Cerebellar cortex (tissue), 1 donor: ENCODE data around the gene CLEC10A.
"Not testable (repeated sequence)": the region's sequence is repeated elsewhere in the genome, so short reads cannot be mapped to it uniquely, and the experiment has no call there.

Experiments
- DNase-seq: peaks from one replicate; pipeline ENCODE4 v3.0.0-alpha.2; 2015; ENCODE audit warnings: low spot score

The CLEC10A gene

DNA sequence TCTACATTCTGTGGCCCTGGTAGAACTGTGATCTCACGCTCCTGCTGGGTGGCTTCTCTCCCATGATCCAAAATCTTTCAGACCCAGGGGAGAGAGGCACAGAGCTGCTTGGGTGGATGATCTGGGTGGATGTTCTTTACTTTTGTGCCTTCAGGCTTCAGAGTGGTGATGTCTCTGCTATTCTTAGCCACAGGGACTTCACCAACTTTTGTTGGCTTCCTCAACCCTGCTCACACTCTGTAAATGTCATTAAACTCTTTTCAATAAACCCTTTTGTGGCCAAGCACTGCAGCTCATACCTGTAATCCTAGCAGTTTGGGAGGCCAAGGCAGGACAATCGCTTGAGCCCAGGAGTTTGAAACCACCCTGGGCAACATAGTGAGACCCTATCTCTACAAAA lies 7.6 kb downstream of the CLEC10A start:
- no peak for DNase-seq

DNA sequence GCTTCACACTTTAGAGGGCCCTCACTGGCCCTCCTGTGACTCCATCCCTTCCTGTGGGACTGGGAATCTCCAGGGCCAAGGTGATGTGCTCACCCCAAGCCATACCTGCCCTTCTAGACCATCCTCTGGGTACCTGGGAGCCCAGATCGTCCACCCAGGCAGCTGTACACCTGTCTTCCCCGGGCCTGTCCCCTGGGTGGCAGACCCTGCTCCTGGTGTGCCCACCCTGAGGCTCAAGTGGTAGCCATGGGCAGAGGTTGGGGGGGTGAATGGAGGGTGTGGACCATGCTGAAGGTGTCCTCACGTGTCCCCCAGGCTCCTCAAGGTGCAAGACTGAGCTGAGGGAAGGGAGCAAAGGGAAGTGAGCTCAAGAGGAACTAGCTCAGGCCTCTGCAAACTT lies 9.3 kb downstream of the CLEC10A start:
- no peak for DNase-seq

GRCh38 chr17:7068268-7068667 lies 11.8 kb downstream of the CLEC10A start:
- DNase-seq, result no peak

DNA sequence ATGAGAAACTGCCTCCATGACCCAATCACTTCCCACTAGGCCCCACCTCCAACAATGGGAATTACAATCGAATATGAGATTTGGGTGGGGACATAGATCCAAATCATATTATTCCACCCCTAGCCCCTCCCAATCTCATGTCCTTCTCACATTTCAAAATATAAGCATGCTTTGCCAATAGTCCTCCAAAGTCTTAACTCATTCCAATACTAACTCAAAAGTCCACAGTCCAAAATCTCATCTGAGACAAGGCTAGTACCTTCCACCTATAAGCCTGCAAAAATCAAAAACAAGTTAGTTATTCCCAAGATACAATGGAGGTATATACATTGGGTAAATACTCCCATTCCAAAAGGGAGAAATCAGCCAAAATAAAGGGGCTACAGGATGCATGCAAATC lies 12.9 kb downstream of the CLEC10A start:
- no peak for DNase-seq

DNA sequence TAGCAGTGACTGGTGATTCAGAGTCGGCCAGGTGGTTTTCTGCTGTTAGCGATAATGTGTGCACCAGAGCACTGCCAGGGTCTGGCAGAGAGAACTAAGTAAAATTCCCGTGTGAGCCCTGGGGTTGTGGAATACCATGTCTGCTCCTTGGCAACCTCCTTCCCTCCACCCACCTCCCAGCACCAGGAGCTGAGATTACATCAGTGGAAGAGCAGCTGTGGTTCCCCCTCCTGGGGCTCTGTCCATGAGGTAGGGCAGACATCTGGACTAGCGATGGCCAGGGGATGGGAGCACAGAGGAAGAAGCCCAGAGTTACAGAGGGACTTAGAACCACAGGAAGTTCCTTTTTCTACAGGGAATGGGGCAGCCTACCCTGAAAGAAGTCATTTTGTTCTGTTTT lies 15.8 kb downstream of the CLEC10A start:
- DNase-seq, result no peak

GRCh38 chr17:7063518-7064094 lies 16.4 kb downstream of the CLEC10A start:
- DNase-seq, result no peak

DNA sequence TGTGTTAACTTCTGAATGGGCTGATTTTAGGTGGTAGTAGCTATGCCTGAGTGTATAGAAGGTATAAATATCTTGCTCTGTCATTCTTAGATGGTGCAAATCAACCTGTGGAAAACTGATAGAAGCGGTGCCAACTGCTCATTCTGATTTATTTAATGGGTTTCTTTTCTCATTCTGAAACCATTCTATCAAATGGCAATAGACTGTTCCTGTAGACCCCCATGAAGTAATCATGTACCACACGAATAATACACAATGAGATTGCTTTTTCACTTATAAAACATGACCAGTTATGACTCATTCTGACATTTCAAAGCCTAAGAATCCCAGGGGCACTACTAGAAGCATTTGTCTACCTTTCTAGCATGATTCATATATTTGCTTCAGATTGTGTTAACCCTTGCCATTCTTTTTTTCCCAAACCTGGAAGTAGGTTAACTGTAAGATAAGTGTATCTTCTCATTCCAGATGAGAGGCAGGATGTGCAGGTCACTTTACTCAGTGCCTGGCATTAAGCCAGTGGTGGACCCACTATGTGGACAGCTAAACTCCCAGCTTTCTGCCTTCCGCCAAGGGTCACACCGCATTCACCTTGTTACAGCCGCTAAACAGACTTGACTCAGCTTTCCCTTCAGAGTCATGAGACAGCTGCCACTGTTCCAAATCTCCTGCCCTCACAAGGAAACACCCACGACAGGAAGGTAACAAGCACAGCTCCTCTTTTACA lies 19.7 kb downstream of the CLEC10A start:
- DNase-seq, result no peak

- DNase-seq, result no peak
These were observed 21.1 kb downstream of the CLEC10A start for GRCh38 chr17:7058831-7059447.

GRCh38 chr17:7056386-7056785 lies 23.7 kb downstream of the CLEC10A start:
- DNase-seq, result no peak

DNA sequence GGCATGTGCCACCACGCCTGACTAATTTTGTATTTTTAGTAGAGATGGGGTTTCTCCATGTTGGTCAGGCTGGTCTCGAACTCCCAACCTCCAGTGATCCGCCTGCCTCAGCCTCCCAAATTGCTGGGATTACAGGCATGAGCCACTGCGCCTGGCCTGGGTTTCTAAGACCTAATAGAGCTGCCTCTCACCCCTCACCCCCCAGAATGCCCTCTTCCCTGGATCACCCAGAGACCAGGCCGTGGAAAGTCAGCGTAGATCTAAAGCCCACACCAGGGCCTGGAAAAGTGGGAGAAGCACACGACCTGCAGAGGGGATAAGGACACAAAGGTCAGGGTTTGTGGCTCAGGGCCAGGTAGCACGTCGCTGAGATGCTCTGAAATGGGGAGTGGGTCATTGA lies 29.5 kb downstream of the CLEC10A start:
- DNase-seq, result not testable (repeated sequence)

DNA sequence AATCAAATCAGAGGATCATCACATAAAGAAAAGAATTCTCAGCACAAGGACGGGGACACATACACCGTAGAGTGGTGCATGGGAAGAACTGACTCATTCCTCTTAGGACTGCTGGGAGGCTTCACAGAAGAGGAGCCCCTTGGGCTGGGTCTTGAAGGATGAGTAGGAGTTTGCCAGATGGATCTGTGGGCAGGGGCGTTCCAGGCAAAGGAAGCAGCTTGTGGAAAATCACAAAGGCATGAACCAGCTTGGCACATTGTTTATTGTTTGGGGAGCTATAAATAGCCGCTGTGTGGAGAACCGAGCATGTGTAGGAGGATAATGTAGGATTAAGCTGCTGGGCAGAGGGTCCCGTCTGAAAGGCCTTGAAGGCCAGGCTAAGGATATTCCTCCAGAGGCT lies 31.1 kb downstream of the CLEC10A start:
- DNase-seq, result no peak

- DNase-seq, result no peak
These were observed 32.5 kb downstream of the CLEC10A start for GRCh38 chr17:7047566-7047965.

DNA sequence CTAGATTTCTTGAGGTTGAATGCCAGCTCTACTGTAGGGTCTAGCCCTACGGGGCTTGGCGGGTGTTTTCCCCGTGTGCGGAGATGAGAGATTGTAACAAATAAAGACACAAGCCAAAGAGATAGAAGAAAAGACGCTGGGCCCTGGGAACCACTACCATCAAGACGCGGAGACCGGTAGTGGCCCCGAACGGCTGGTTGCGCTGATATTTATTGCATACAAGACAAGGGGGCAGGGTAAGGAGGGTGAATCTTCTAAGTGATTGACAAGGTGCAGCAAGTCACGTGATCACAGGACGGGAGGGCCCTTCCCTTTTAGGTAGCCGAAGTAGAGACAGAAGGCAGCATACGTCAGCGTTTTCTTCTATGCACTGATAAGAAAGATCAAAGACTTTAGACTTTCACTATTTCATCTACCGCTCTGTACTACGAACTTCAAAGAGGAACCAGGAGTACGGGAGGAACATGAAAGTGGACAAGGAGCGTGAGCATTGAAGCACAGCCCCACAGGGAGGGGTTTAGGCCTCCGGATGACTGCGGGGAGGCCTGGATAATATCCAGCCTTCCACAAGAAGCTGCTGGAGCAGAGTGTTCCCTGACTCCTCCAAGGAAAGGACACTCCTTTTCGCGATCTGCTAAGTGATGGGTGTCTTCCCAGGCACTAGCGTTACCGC lies 33.2 kb downstream of the CLEC10A start:
- peak; percentile 86 for DNase-seq

GRCh38 chr17:7046127-7046724 lies 33.8 kb downstream of the CLEC10A start:
- DNase-seq, result peak; percentile 83

DNA sequence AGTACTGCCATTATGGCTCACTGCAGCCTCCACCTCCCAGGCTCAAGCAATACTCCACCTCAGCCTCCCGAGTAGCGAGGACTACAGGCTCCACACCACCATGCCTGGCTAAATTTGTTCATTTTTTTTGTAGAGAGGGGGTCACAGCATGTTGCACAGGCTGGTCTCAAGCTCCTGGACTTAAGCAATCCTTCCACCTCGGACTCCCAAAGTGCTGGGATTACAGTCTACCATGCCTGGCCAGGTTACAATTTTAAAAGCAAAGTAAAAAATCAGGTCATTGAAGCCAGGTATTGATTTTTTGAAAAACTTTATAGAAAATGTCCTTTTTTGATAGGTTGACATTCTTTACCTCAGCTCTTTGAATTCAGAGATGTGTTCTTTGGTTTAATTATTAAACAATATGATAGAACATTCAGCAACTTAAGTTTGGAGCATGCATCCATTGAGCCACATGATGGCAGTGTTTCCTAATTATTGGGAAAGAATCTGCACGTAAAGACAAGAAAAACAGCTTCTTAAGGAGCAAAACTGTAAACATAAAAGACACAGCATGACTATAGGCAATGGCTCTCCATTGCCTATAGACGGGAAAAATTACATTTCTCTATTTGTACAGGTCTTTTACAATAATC lies 34.4 kb downstream of the CLEC10A start:
- peak; percentile 93 for DNase-seq

- DNase-seq, result no peak
These were observed 36.4 kb downstream of the CLEC10A start, which contains the start of gene SLC16A11 for GRCh38 chr17:7043497-7044198. Gene SLC16A11, minus strand, starts transcription at chr17:7044092. Its CDS starts 579 bp downstream, at chr17:7043513.

GRCh38 chr17:7043182-7043496 lies 36.9 kb downstream of the CLEC10A start:
- DNase-seq, result no peak

DNA sequence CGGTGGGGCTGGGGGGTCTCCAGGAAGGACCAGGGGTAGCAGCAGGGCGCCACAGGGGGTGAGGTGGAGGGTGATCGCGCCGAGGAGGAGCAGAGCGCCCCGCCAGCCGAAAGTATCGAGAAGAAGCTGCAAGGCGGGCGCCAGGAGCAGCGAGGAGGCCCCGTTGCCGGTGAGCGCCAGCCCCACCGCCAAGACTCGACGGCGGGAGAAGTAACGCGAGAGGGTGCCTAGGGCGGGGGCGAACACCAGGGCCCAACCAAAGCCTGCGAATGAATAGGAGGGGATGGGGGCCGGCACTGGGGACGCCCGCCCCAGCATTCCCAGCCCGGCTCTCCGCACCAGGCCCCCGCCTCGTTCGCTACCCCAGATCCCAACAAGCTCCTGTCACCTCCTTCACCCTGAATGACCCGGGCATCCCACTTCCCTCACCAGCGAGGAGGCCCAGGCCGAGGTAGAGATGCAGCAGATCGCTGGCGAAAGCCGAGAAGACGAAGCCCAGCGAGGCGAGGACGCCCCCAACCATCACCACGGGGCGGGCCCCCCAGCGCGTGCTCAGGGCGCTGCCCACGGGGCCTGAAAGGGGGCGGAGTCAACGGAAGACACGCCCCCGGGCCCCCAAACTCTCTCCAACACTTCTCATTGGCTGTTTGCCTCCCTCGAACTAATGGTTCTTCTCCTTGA lies 37.4 kb downstream of the CLEC10A start:
- DNase-seq, result no peak

- no peak for DNase-seq
These were observed 38.2 kb downstream of the CLEC10A start for GRCh38 chr17:7041607-7042500.

GRCh38 chr17:7039832-7040231 lies 40.2 kb downstream of the CLEC10A start:
- DNase-seq, result no peak
